B cell (primary cell): ENCODE results near the gene ATP1A4. TPM values are rescaled to one million over a fixed set of nuclear protein-coding genes. Genes with fewer than 3 reads are reported as not detected.

Experiments
- ATAC-seq: fragments of 200-7000 bp; cut with Tn5 transposase; one replicate; pipeline ENCODE4 v1.10.0; 2021; ENCODE audit warnings: low read depth, mild to moderate bottlenecking, moderate number of reproducible peaks, moderate library complexity
- CTCF ChIA-PET: fragments of 350-600 bp; sonication (Branson Sonifier 250); formaldehyde crosslinking; loops from one replicate; lab custom pipeline; 2021; ENCODE audit warnings: antibody characterized with exemption, inconsistent platforms; lab: Charles Lee
- POLR2A ChIA-PET: fragments of 350-600 bp; sonication (Branson Sonifier 250); formaldehyde crosslinking; loops from one replicate; lab custom pipeline; 2021; ENCODE audit warnings: antibody characterized with exemption; lab: Charles Lee
- DNase-seq: peaks from one replicate; pipeline ENCODE4 v3.0.0; 2013
- H2AFZ ChIP-seq: 2 replicates; pipeline ENCODE4 v1.6.1; 2012; ENCODE audit warnings: mild to moderate bottlenecking, low read depth, low read length; ENCODE audit not compliant: insufficient read depth, poor library complexity, severe bottlenecking
- H3K27ac ChIP-seq, 2 donors: 1 replicate in 1 of 2; 2 replicates in 1 of 2; pipeline ENCODE4 v1.5.1; 2012 to 2013; ENCODE audit warnings: low read length in 2 of 2, mild to moderate bottlenecking in 2 of 2, moderate library complexity in 1 of 2
- H3K27me3 ChIP-seq, 4 experiments: fragments of 200-600 bp in 1 of 4; sonication (generic) in 1 of 4; replicated peaks in 1 of 4; 1 replicate in 2 of 4; 2 replicates in 2 of 4; pipeline versions ENCODE4 v1.6.1 to v1.7.0; 2013 to 2016; ENCODE audit warnings: low read length in 3 of 4, mild to moderate bottlenecking in 2 of 4, mixed read lengths in 1 of 4, moderate library complexity in 1 of 4; ENCODE audit not compliant: insufficient read depth in 4 of 4, control insufficient read depth in 3 of 4; ENCODE audit errors: control extremely low read depth in 1 of 4
- H3K36me3 ChIP-seq, 2 experiments: replicated peaks in 1 of 2; 1 replicate in 1 of 2; 2 replicates in 1 of 2; pipeline versions ENCODE4 v1.6.1 to v1.7.1; 2013; ENCODE audit warnings: low read length in 1 of 2; ENCODE audit not compliant: insufficient read depth in 2 of 2, control insufficient read depth in 1 of 2; ENCODE audit errors: control extremely low read depth in 1 of 2, extremely low read depth in 1 of 2
- H3K4me1 ChIP-seq, 2 donors: fragments of 200-600 bp in 1 of 2; sonication (generic) in 1 of 2; 1 replicate in 1 of 2; 2 replicates in 1 of 2; pipeline versions ENCODE4 v1.5.1 to v1.6.1; 2013 to 2017; ENCODE audit warnings: low read length in 2 of 2; ENCODE audit not compliant: control insufficient read depth in 2 of 2, insufficient read depth in 2 of 2
- H3K4me2 ChIP-seq: replicated peaks from 2 replicates; pipeline ENCODE3; 2012; ENCODE audit warnings: mild to moderate bottlenecking, low read depth, low read length; ENCODE audit not compliant: poor library complexity, severe bottlenecking
- H3K4me3 ChIP-seq, 5 experiments: fragments of 200-600 bp in 1 of 5; sonication (generic) in 1 of 5; 1 replicate in 3 of 5; 2 replicates in 2 of 5; pipeline versions ENCODE4 v1.5.1 to v1.7.0; 2011 to 2016; ENCODE audit warnings: low read length in 4 of 5, mild to moderate bottlenecking in 4 of 5, low read depth in 2 of 5, control low read depth in 1 of 5, moderate library complexity in 1 of 5; ENCODE audit not compliant: insufficient read depth in 1 of 5; ENCODE audit errors: control extremely low read depth in 1 of 5, extremely low read depth in 1 of 5
- H3K79me2 ChIP-seq: fragments of 200-600 bp; sonication (generic); one replicate; pipeline ENCODE4 v1.6.0; 2016; ENCODE audit warnings: low read length; ENCODE audit not compliant: control insufficient read depth, insufficient read depth
- H3K9ac ChIP-seq: fragments of 200-600 bp; sonication (generic); 2 replicates; pipeline ENCODE4 v1.6.1; 2017; ENCODE audit warnings: mild to moderate bottlenecking, low read length, moderate library complexity
- H3K9me3 ChIP-seq, 3 donors: one replicate each; pipeline versions ENCODE4 v1.6.1 to v1.7.1; 2013; ENCODE audit warnings: low read length in 2 of 3; ENCODE audit not compliant: control insufficient read depth in 2 of 3, insufficient read depth in 1 of 3; ENCODE audit errors: control extremely low read depth in 1 of 3
- H4K20me1 ChIP-seq: 2 replicates; pipeline ENCODE4 v1.6.0; 2012; ENCODE audit warnings: mild to moderate bottlenecking, low read length; ENCODE audit not compliant: insufficient read depth, control insufficient read depth, poor library complexity, severe bottlenecking
- H3K27ac Mint-ChIP-seq: one replicate; pipeline ENCODE4 v1.8.0; 2021; ENCODE audit warnings: mixed read lengths
- H3K27me3 Mint-ChIP-seq: one replicate; pipeline ENCODE4 v1.8.0; 2021; ENCODE audit warnings: mixed read lengths
- H3K4me1 Mint-ChIP-seq: one replicate; pipeline ENCODE4 v1.8.0; 2021; ENCODE audit warnings: mixed read lengths
- H3K4me3 Mint-ChIP-seq: one replicate; pipeline ENCODE4 v1.8.0; 2021; ENCODE audit warnings: mixed read lengths
- H3K9me3 Mint-ChIP-seq: one replicate; pipeline ENCODE4 v1.8.0; 2022; ENCODE audit warnings: mixed read lengths; ENCODE audit not compliant: insufficient read depth
- EZH2 ChIP-seq: IDR thresholded peaks from 2 replicates; pipeline ENCODE4 v1.6.1; 2012; ENCODE audit warnings: borderline replicate concordance, low read depth, mild to moderate bottlenecking, moderate library complexity, low read length; ENCODE audit not compliant: insufficient read depth, poor library complexity, severe bottlenecking
- WGBS: methylation state at CpG from one replicate; pipeline ENCODE4 v1.1.5; 2013; ENCODE audit warnings: missing lambda C conversion rate; ENCODE audit not compliant: insufficient coverage; 5-methylcytosine and 5-hydroxymethylcytosine counted together
- intact Hi-C: fragments of 100-400 bp; cut with micrococcal nuclease; formaldehyde crosslinking; loops from one replicate; pipeline ENCODE4 v1.10.0; 2022
- polyA plus RNA-seq: library from polyadenylated mRNA; depleted of rRNA; stranded (reverse); fragments of >200 nt; gene quantifications from 2 replicates; pipeline ENCODE4 v1.2.3, GENCODE V29; 2012
- total RNA-seq, 2 donors: library from RNA; stranded (reverse); fragments of 120-200 nt in 1 of 2; gene quantifications; 1 replicate in 1 of 2; 2 replicates in 1 of 2; pipeline versions ENCODE4 v1.2.3 to v1.2.4, GENCODE V29; 2013 to 2022
- TF ChIP-seq, protein P1 (sequence below): fragments of 200-600 bp; IDR thresholded peaks from one replicate; pipeline ENCODE4 v1.8.0; 2022; ENCODE audit warnings: antibody characterized with exemption, mild to moderate bottlenecking

The ATP1A4 gene
- total and polyA plus RNA-seq, 2 donors (not counting 1 experiment from before 2014, with no cell fraction given): 0.12 TPM; not detected in 1

DNA sequence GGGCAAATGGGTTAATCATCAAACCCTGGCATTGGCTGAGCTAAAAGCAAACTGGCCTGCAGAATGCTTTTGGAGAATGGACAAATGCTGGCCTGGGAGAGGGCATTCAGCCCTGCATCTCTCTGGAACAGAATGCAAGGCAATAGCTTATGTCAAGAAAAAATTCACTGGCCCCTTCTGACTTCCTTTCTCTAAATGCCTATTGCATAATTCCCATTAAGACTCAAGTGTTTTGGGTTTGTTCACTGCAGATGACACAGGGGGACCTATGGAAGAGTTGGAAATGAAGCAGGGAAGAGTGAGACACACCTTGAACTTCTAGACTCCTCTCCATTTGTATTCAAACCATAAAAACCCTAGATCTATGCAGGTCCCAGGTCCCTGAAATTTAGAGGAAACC lies 69.7 kb downstream of the ATP1A4 start:
- ChIA-PET CTCF (interaction anchor here (0.7 to 5.9 kb wide), 9 partner anchors 10 to 157 kb away, joined by 3 to 103 read pairs (median 9); partner anchors contain the start of gene PEA15), POLR2A (no interaction called here)
- Histone ChIP-seq H4K20me1 (no peaks in the 10 kb centered on the region), H3K36me3 (peaks cover 35 to 98% of the 10 kb centered on the region in 2 experiments), H3K4me1 (no peaks in the 10 kb centered on the region), H2AFZ (no peak overlapping the region), H3K4me2 (no peak overlapping the region), H3K79me2 (no peaks in the 10 kb centered on the region), H3K4me3 (no peak overlapping the region), H3K27me3 (no peaks in the 10 kb centered on the region), H3K9ac (no peak overlapping the region), H3K27ac (no peak overlapping the region), H3K9me3 (no peaks in the 10 kb centered on the region)
- H3K4me1 Mint-ChIP-seq: no peaks in the 10 kb centered on the region
- ATAC-seq (no peak), DNase-seq (no peak)
- intact Hi-C loops: no loop called here
- peak overlapping the region; percentile 61 for H3K27ac Mint-ChIP-seq
- no peak overlapping the region for H3K4me3 Mint-ChIP-seq
- no peaks in the 10 kb centered on the region for H3K27me3 Mint-ChIP-seq
- no peaks in the 10 kb centered on the region for H3K9me3 Mint-ChIP-seq
- TF ChIP-seq, protein P1, sequence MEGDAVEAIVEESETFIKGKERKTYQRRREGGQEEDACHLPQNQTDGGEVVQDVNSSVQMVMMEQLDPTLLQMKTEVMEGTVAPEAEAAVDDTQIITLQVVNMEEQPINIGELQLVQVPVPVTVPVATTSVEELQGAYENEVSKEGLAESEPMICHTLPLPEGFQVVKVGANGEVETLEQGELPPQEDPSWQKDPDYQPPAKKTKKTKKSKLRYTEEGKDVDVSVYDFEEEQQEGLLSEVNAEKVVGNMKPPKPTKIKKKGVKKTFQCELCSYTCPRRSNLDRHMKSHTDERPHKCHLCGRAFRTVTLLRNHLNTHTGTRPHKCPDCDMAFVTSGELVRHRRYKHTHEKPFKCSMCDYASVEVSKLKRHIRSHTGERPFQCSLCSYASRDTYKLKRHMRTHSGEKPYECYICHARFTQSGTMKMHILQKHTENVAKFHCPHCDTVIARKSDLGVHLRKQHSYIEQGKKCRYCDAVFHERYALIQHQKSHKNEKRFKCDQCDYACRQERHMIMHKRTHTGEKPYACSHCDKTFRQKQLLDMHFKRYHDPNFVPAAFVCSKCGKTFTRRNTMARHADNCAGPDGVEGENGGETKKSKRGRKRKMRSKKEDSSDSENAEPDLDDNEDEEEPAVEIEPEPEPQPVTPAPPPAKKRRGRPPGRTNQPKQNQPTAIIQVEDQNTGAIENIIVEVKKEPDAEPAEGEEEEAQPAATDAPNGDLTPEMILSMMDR: no peak
- no peak for TF ChIP-seq EZH2

DNA sequence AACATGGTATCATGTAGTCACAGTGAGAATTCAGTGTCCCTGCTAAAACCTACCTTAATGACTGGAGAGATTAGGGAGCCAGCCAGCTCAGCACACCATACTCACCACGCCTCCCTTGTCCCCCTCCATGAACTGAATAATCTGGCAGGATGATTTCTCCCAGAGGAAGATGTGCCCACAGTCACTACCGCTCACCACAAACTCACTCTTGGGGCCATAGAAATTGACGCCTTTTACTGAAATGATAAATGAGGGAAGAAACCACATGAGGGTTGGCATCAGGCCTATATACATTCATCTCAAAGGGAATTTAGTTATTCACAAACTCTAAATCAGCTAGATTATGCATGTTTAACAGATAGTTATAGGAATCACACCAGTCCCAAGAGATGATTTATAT lies 71.1 kb downstream of the ATP1A4 start:
- Mint-ChIP-seq H3K4me3 (no peak overlapping the region), H3K4me1 (no peaks in the 10 kb centered on the region), H3K27me3 (no peaks in the 10 kb centered on the region), H3K9me3 (no peaks in the 10 kb centered on the region), H3K27ac (no peak overlapping the region)
- peaks cover 36 to 99% of the 10 kb centered on the region in 2 experiments for H3K36me3 ChIP-seq
- ChIA-PET CTCF (interaction anchor here (0.6 to 5.9 kb wide), 5 partner anchors 21 to 94 kb away, joined by 3 to 103 read pairs (median 3); no protein-coding TSS in a partner anchor), POLR2A (no interaction called here)
- no peaks in the 10 kb centered on the region for H3K9me3 ChIP-seq
- H3K79me2 ChIP-seq: no peaks in the 10 kb centered on the region
- no peak overlapping the region for H3K9ac ChIP-seq
- H3K4me1 ChIP-seq: no peaks in the 10 kb centered on the region
- no peak overlapping the region for H3K27ac ChIP-seq
- intact Hi-C loops: no loop called here
- no peaks in the 10 kb centered on the region for H4K20me1 ChIP-seq
- no peaks in the 10 kb centered on the region for H3K27me3 ChIP-seq
- ATAC-seq (no peak), DNase-seq (no peak)
- no CpG with 5 or more reads among the region's 3 CpGs for WGBS
- no peak overlapping the region for H3K4me2 ChIP-seq
- H2AFZ ChIP-seq: no peak overlapping the region
- TF ChIP-seq EZH2: no peak
- TF ChIP-seq, protein P1: no peak
- no peak overlapping the region for H3K4me3 ChIP-seq
